ENCODE measurements around the gene SETD1B.

Gene SETD1B

GRCh38 chr12:121805171-121806008 is 1.6 kb downstream of the SETD1B start:
- no peak for ATAC-seq
- TF ChIP-seq ISL1 (CRISPR knock-in tag; IDR thresholded peaks at IDR 0.05) (no peak), ZNF70 (CRISPR knock-in tag; IDR thresholded peaks at IDR 0.05) (no peak), ZNF8 (CRISPR knock-in tag; IDR thresholded peaks at IDR 0.05) (no peak), CSRNP3 (CRISPR knock-in tag; IDR thresholded peaks at IDR 0.05) (no peak), ZFP30 (CRISPR knock-in tag; IDR thresholded peaks at IDR 0.05) (no peak), PPARA (CRISPR knock-in tag; IDR thresholded peaks at IDR 0.05; ENCODE audit: borderline replicate concordance) (no peak), PATZ1 (CRISPR knock-in tag; IDR thresholded peaks at IDR 0.05; ENCODE audit: borderline replicate concordance) (no peak), ZC3H10 (CRISPR knock-in tag; IDR thresholded peaks at IDR 0.05) (no peak), OSR1 (CRISPR knock-in tag; IDR thresholded peaks at IDR 0.05) (no peak), ESRRG (CRISPR knock-in tag; IDR thresholded peaks at IDR 0.05) (no peak), SNAI2 (CRISPR knock-in tag; IDR thresholded peaks at IDR 0.05) (no peak)

GRCh38 chr12:121806009-121806545 is 2.3 kb downstream of the SETD1B start:
- ATAC-seq: no peak
- no peak for TF ChIP-seq POU6F1 (CRISPR knock-in tag; IDR thresholded peaks at IDR 0.05; ENCODE audit: borderline replicate concordance, low read depth)
- TF ChIP-seq ISL1 (CRISPR knock-in tag; IDR thresholded peaks at IDR 0.05): no peak
- TF ChIP-seq ESRRG (CRISPR knock-in tag; IDR thresholded peaks at IDR 0.05): no peak
- TF ChIP-seq ZNF565 (CRISPR knock-in tag; conservative IDR thresholded peaks at IDR 0.05; ENCODE audit: low read depth): no peak
- no peak for TF ChIP-seq TCF4 (CRISPR knock-in tag; IDR thresholded peaks at IDR 0.05; ENCODE audit: borderline replicate concordance)
- no peak for TF ChIP-seq PPARA (CRISPR knock-in tag; IDR thresholded peaks at IDR 0.05; ENCODE audit: borderline replicate concordance)
- TF ChIP-seq ZFP30 (CRISPR knock-in tag; IDR thresholded peaks at IDR 0.05): no peak
- no peak for TF ChIP-seq GLIS3 (CRISPR knock-in tag; IDR thresholded peaks at IDR 0.05)
- no peak for TF ChIP-seq CSRNP3 (CRISPR knock-in tag; IDR thresholded peaks at IDR 0.05)
- no peak for TF ChIP-seq CREB5 (CRISPR knock-in tag; IDR thresholded peaks at IDR 0.05; ENCODE audit: low read depth)
- no peak for TF ChIP-seq ZNF8 (CRISPR knock-in tag; IDR thresholded peaks at IDR 0.05)
- TF ChIP-seq RARB (CRISPR knock-in tag; IDR thresholded peaks at IDR 0.05): no peak
- no peak for TF ChIP-seq ZFP3 (CRISPR knock-in tag; IDR thresholded peaks at IDR 0.05)
- TF ChIP-seq SNAI2 (CRISPR knock-in tag; IDR thresholded peaks at IDR 0.05): no peak
- TF ChIP-seq OSR1 (CRISPR knock-in tag; IDR thresholded peaks at IDR 0.05): no peak
- TF ChIP-seq BACH2 (CRISPR knock-in tag; IDR thresholded peaks at IDR 0.05; ENCODE audit: borderline replicate concordance): no peak
- TF ChIP-seq CSDC2 (CRISPR knock-in tag; IDR thresholded peaks at IDR 0.05): no peak
